IPS DF 19.7 (cell line): ENCODE results near the gene BORCS6.

ENCODE experiments used
- DNase-seq: peaks from one replicate; pipeline ENCODE4 v3.0.0-alpha.2; 2013; ENCODE audit warnings: low read depth, low spot score

BORCS6 gene

GRCh38 chr17:8142158-8142886 lies 47.7 kb downstream of the BORCS6 start:
- DNase-seq: no peak

- DNase-seq: no peak
These were observed 48.2 kb downstream of the BORCS6 start for GRCh38 chr17:8141741-8142140.

GRCh38 chr17:8141045-8141444 lies 48.9 kb downstream of the BORCS6 start:
- no peak for DNase-seq

GRCh38 chr17:8140065-8141029 lies 49.6 kb downstream of the BORCS6 start:
- DNase-seq: no peak

GRCh38 chr17:8138672-8139371 lies 51.2 kb downstream of the BORCS6 start:
- no peak for DNase-seq

GRCh38 chr17:8138374-8138671 lies 51.7 kb downstream of the BORCS6 start:
- no peak for DNase-seq
